ENCODE data around the gene RCL1. TPM values are rescaled to one million over a fixed set of nuclear protein-coding genes. Genes with fewer than 3 reads are reported as not detected.

RCL1 gene
- total RNA-seq, 5 donors from 2014 or later (not counting 1 experiment from before 2014, with no cell fraction given) = 22.0 to 38.7 (median 24.2) TPM

GRCh38 chr9:4883326-4883873 lies 90.7 kb downstream of the RCL1 start:
- no peaks in the 10 kb centered on the region for H3K27me3 ChIP-seq (replicated peaks in 1 of 2; ENCODE audit: control insufficient read depth in 2 of 2, extremely low read depth in 1 of 2, insufficient read depth in 2 of 2, low read length in 1 of 2)
- Mint-ChIP-seq H3K27ac (no peak overlapping the region), H3K27me3 (no peaks in the 10 kb centered on the region), H3K36me3 (peaks cover 17% of the 10 kb centered on the region), H3K4me3 (no peak overlapping the region), H3K4me1 (no peaks in the 10 kb centered on the region), H3K9me3 (no peaks in the 10 kb centered on the region)
- H3K4me1 ChIP-seq (ENCODE audit: control insufficient read depth in 1 of 2, extremely low read depth in 1 of 2, insufficient read depth in 2 of 2, low read length in 2 of 2) = no peaks in the 10 kb centered on the region
- H3K4me3 ChIP-seq (ENCODE audit: control insufficient read depth in 1 of 2, extremely low read depth in 1 of 2, low read length in 1 of 2) = no peak overlapping the region
- ChIA-PET POLR2A (no interaction called here), CTCF (no interaction called here)
- H3K36me3 ChIP-seq (ENCODE audit: control insufficient read depth in 2 of 2, extremely low read depth in 1 of 2, insufficient read depth in 1 of 2, low read length in 1 of 2) = peaks cover 0 to 5% of the 10 kb centered on the region in 2 donors
- no peak overlapping the region for H3K27ac ChIP-seq (ENCODE audit: low read length)
- ATAC-seq (replicated peaks in 1 of 4) = no peak
- DNase-seq = no peak
- no CpG with 5 or more reads among the region's 3 CpGs for WGBS (ENCODE audit: insufficient coverage)
- H3K9me3 ChIP-seq = no peaks in the 10 kb centered on the region

GRCh38 chr9:4886698-4887097 lies 94.0 kb downstream of the RCL1 start:
- Histone ChIP-seq H3K27ac (ENCODE audit: low read length) (no peak overlapping the region), H3K4me1 (ENCODE audit: control insufficient read depth in 1 of 2, extremely low read depth in 1 of 2, insufficient read depth in 2 of 2, low read length in 2 of 2) (no peaks in the 10 kb centered on the region), H3K9me3 (no peaks in the 10 kb centered on the region), H3K27me3 (replicated peaks in 1 of 2; ENCODE audit: control insufficient read depth in 2 of 2, extremely low read depth in 1 of 2, insufficient read depth in 2 of 2, low read length in 1 of 2) (no peaks in the 10 kb centered on the region), H3K36me3 (ENCODE audit: control insufficient read depth in 2 of 2, extremely low read depth in 1 of 2, insufficient read depth in 1 of 2, low read length in 1 of 2) (peaks cover 0 to 5% of the 10 kb centered on the region in 2 donors), H3K4me3 (ENCODE audit: control insufficient read depth in 1 of 2, extremely low read depth in 1 of 2, low read length in 1 of 2) (no peak overlapping the region)
- no peak for DNase-seq
- Mint-ChIP-seq H3K9me3 (no peaks in the 10 kb centered on the region), H3K4me3 (no peak overlapping the region), H3K4me1 (no peaks in the 10 kb centered on the region), H3K27me3 (no peaks in the 10 kb centered on the region), H3K27ac (no peak overlapping the region), H3K36me3 (peaks cover 21% of the 10 kb centered on the region)
- CTCF ChIA-PET = no interaction called here
- WGBS (ENCODE audit: insufficient coverage) = 90% methylated on average over 2 of the region's 6 CpGs
- POLR2A ChIA-PET = interaction anchor here in 1 of 2 donors (0.7 kb wide), 2 partner anchors 54 to 91 kb away, joined by 5 to 6 read pairs; no protein-coding TSS in a partner anchor
- no peak for ATAC-seq (replicated peaks in 1 of 4)

- ChIA-PET CTCF (no interaction called here), POLR2A (no interaction called here)
- Mint-ChIP-seq H3K36me3 (peaks cover 19% of the 10 kb centered on the region), H3K27me3 (no peaks in the 10 kb centered on the region), H3K27ac (no peak overlapping the region), H3K4me3 (no peak overlapping the region), H3K4me1 (no peaks in the 10 kb centered on the region), H3K9me3 (no peaks in the 10 kb centered on the region)
- Histone ChIP-seq H3K4me1 (ENCODE audit: control insufficient read depth in 1 of 2, extremely low read depth in 1 of 2, insufficient read depth in 2 of 2, low read length in 2 of 2) (no peaks in the 10 kb centered on the region), H3K27me3 (replicated peaks in 1 of 2; ENCODE audit: control insufficient read depth in 2 of 2, extremely low read depth in 1 of 2, insufficient read depth in 2 of 2, low read length in 1 of 2) (no peaks in the 10 kb centered on the region), H3K9me3 (no peaks in the 10 kb centered on the region), H3K4me3 (ENCODE audit: control insufficient read depth in 1 of 2, extremely low read depth in 1 of 2, low read length in 1 of 2) (no peak overlapping the region), H3K27ac (ENCODE audit: low read length) (no peak overlapping the region), H3K36me3 (ENCODE audit: control insufficient read depth in 2 of 2, extremely low read depth in 1 of 2, insufficient read depth in 1 of 2, low read length in 1 of 2) (peaks cover 0 to 5% of the 10 kb centered on the region in 2 donors)
- ATAC-seq (replicated peaks in 1 of 4) (no peak), DNase-seq (no peak)
- WGBS (ENCODE audit: insufficient coverage) = 80% methylated on average over 4 of the region's 4 CpGs
These were observed 94.8 kb downstream of the RCL1 start for GRCh38 chr9:4887556-4887955.

GRCh38 chr9:4890242-4890641 lies 97.5 kb downstream of the RCL1 start:
- no peak overlapping the region for H3K4me3 ChIP-seq (ENCODE audit: control insufficient read depth in 1 of 2, extremely low read depth in 1 of 2, low read length in 1 of 2)
- Mint-ChIP-seq H3K9me3 (no peaks in the 10 kb centered on the region), H3K27me3 (no peaks in the 10 kb centered on the region), H3K4me3 (no peak overlapping the region), H3K4me1 (no peaks in the 10 kb centered on the region), H3K27ac (no peak overlapping the region), H3K36me3 (peaks cover 9% of the 10 kb centered on the region)
- peaks cover 0 to 2% of the 10 kb centered on the region in 2 donors for H3K36me3 ChIP-seq (ENCODE audit: control insufficient read depth in 2 of 2, extremely low read depth in 1 of 2, insufficient read depth in 1 of 2, low read length in 1 of 2)
- no peaks in the 10 kb centered on the region for H3K4me1 ChIP-seq (ENCODE audit: control insufficient read depth in 1 of 2, extremely low read depth in 1 of 2, insufficient read depth in 2 of 2, low read length in 2 of 2)
- no peak for DNase-seq
- ATAC-seq (replicated peaks in 1 of 4) = no peak
- no peak overlapping the region for H3K27ac ChIP-seq (ENCODE audit: low read length)
- H3K27me3 ChIP-seq (replicated peaks in 1 of 2; ENCODE audit: control insufficient read depth in 2 of 2, extremely low read depth in 1 of 2, insufficient read depth in 2 of 2, low read length in 1 of 2) = no peaks in the 10 kb centered on the region
- ChIA-PET CTCF (no interaction called here), POLR2A (interaction anchor here in 1 of 2 donors (1.1 kb wide), 1 partner anchor 8 kb away, joined by 3 read pairs; no protein-coding TSS in a partner anchor)
- WGBS (ENCODE audit: insufficient coverage) = no CpG with 5 or more reads among the region's 3 CpGs
- no peaks in the 10 kb centered on the region for H3K9me3 ChIP-seq

- Mint-ChIP-seq H3K4me1 (no peaks in the 10 kb centered on the region), H3K27me3 (no peaks in the 10 kb centered on the region), H3K27ac (no peak overlapping the region), H3K36me3 (peaks cover 8% of the 10 kb centered on the region), H3K4me3 (no peak overlapping the region), H3K9me3 (no peaks in the 10 kb centered on the region)
- DNase-seq (no peak), ATAC-seq (replicated peaks in 1 of 4) (no peak)
- Histone ChIP-seq H3K27ac (ENCODE audit: low read length) (no peak overlapping the region), H3K4me1 (ENCODE audit: control insufficient read depth in 1 of 2, extremely low read depth in 1 of 2, insufficient read depth in 2 of 2, low read length in 2 of 2) (no peaks in the 10 kb centered on the region), H3K27me3 (replicated peaks in 1 of 2; ENCODE audit: control insufficient read depth in 2 of 2, extremely low read depth in 1 of 2, insufficient read depth in 2 of 2, low read length in 1 of 2) (no peaks in the 10 kb centered on the region), H3K4me3 (ENCODE audit: control insufficient read depth in 1 of 2, extremely low read depth in 1 of 2, low read length in 1 of 2) (no peak overlapping the region), H3K36me3 (ENCODE audit: control insufficient read depth in 2 of 2, extremely low read depth in 1 of 2, insufficient read depth in 1 of 2, low read length in 1 of 2) (no peaks in the 10 kb centered on the region), H3K9me3 (no peaks in the 10 kb centered on the region)
- POLR2A ChIA-PET = interaction anchor here in 1 of 2 donors (1.1 kb wide), 1 partner anchor 9 kb away, joined by 3 read pairs; no protein-coding TSS in a partner anchor
- 0% methylated on average over 1 of the region's 2 CpGs for WGBS (ENCODE audit: insufficient coverage)
- CTCF ChIA-PET = no interaction called here
These were observed 98.2 kb downstream of the RCL1 start for GRCh38 chr9:4890929-4891328.

- no peak overlapping the region for H3K27ac Mint-ChIP-seq
- H3K9me3 Mint-ChIP-seq = no peaks in the 10 kb centered on the region
- CTCF ChIA-PET = no interaction called here
- no peak for ATAC-seq (replicated peaks in 1 of 4)
- no peaks in the 10 kb centered on the region for H3K27me3 Mint-ChIP-seq
- no CpG with 5 or more reads among the region's 3 CpGs for WGBS (ENCODE audit: insufficient coverage)
- Histone ChIP-seq H3K27ac (ENCODE audit: low read length) (no peak overlapping the region), H3K4me3 (ENCODE audit: control insufficient read depth in 1 of 2, extremely low read depth in 1 of 2, low read length in 1 of 2) (no peak overlapping the region), H3K4me1 (ENCODE audit: control insufficient read depth in 1 of 2, extremely low read depth in 1 of 2, insufficient read depth in 2 of 2, low read length in 2 of 2) (no peaks in the 10 kb centered on the region), H3K36me3 (ENCODE audit: control insufficient read depth in 2 of 2, extremely low read depth in 1 of 2, insufficient read depth in 1 of 2, low read length in 1 of 2) (no peaks in the 10 kb centered on the region), H3K9me3 (no peaks in the 10 kb centered on the region), H3K27me3 (replicated peaks in 1 of 2; ENCODE audit: control insufficient read depth in 2 of 2, extremely low read depth in 1 of 2, insufficient read depth in 2 of 2, low read length in 1 of 2) (no peaks in the 10 kb centered on the region)
- DNase-seq = no peak
- H3K4me3 Mint-ChIP-seq = no peak overlapping the region
- POLR2A ChIA-PET = no interaction called here
- H3K36me3 Mint-ChIP-seq = peaks cover 6% of the 10 kb centered on the region
- no peaks in the 10 kb centered on the region for H3K4me1 Mint-ChIP-seq
These were observed 98.9 kb downstream of the RCL1 start for GRCh38 chr9:4891674-4892073.
